K562 (cell line): ENCODE data around the gene PDE4D. TPM values are rescaled to one million over a fixed set of nuclear protein-coding genes. Genes with fewer than 3 reads are reported as not detected.

Source experiments
- ATAC-seq: fragments of 200-7000 bp; cut with Tn5 transposase; 3 replicates; pipeline ENCODE4 v1.9.1; 2020; ENCODE audit warnings: moderate library complexity
- BruUV-seq: library from RNA; stranded (reverse); fragments of 400-500 nt; replicated peaks from 2 replicates; lab custom pipeline; 2021; lab: Mats Ljungman, UMichigan
- CTCF ChIA-PET: fragments of 300-600 bp; formaldehyde crosslinking; extraction: SDS; loops from one replicate; lab custom pipeline; 2021; ENCODE audit warnings: low intra/inter-chr PET ratio; lab: Yijun Ruan, JAX
- POLR2A ChIA-PET: fragments of 300-600, 350-650 bp; sonication (Branson Sonifier 250); formaldehyde crosslinking; extraction: SDS; loops from one replicate; lab custom pipeline; 2021; ENCODE audit warnings: antibody characterized with exemption, inconsistent platforms; lab: Yijun Ruan, JAX
- DNase-seq, 4 experiments: peaks; one replicate each; pipeline versions ENCODE4 v3.0.0 to v3.0.0-alpha.2; 2011 to 2018; ENCODE audit warnings: low spot score in 3 of 4, mixed read lengths in 3 of 4; ENCODE audit errors: extremely low read depth in 1 of 4
- FAIRE-seq: peaks from 2 replicates; lab custom pipeline; 2011; peaks lifted over from hg19 to GRCh38; lab: Jason Lieb, UNC
- H2AFZ ChIP-seq: 2 replicates; pipeline ENCODE4 v1.6.0; 2011; ENCODE audit warnings: low read depth, low read length, control low read depth, inconsistent platforms
- H3K27ac ChIP-seq: fragments of 200-600 bp; 3 replicates; pipeline ENCODE4 v1.8.0; 2011; ENCODE audit warnings: low read depth, mild to moderate bottlenecking, control low read depth, inconsistent platforms, low read length, moderate library complexity, mixed read lengths; ENCODE audit errors: extremely low read depth
- H3K27me3 ChIP-seq, 2 experiments: fragments of 300-600 bp in 1 of 2; 2 replicates in 1 of 2; 3 replicates in 1 of 2; pipeline versions ENCODE4 v1.6.0 to v1.8.0; 2011; ENCODE audit warnings: inconsistent platforms in 2 of 2, low read length in 2 of 2, mild to moderate bottlenecking in 1 of 2, mixed read lengths in 1 of 2, moderate library complexity in 1 of 2; ENCODE audit not compliant: control insufficient read depth in 2 of 2, insufficient read depth in 2 of 2
- H3K36me3 ChIP-seq: fragments of 300-600 bp; 3 replicates; pipeline ENCODE4 v1.8.0; 2011; ENCODE audit warnings: mild to moderate bottlenecking, low read length, inconsistent platforms; ENCODE audit not compliant: control insufficient read depth, insufficient read depth
- H3K4me1 ChIP-seq, 2 experiments: fragments of 200-600 bp in 1 of 2; replicated peaks in 1 of 2; 2 replicates in 1 of 2; 3 replicates in 1 of 2; pipeline versions ENCODE4 v1.5.1 to v1.8.0; 2011; ENCODE audit warnings: inconsistent platforms in 2 of 2, low read length in 2 of 2, mild to moderate bottlenecking in 1 of 2, mixed read lengths in 1 of 2, moderate library complexity in 1 of 2; ENCODE audit not compliant: control insufficient read depth in 2 of 2, insufficient read depth in 2 of 2
- H3K4me2 ChIP-seq: 2 replicates; pipeline ENCODE4 v1.6.1; 2011; ENCODE audit warnings: low read length, control low read depth, inconsistent platforms, mixed read lengths; ENCODE audit not compliant: insufficient read depth
- H3K4me3 ChIP-seq: fragments of 200-600 bp; sonication (generic), shearing (Covaris generic); 2 replicates; pipeline ENCODE4 v1.5.1; 2016; ENCODE audit warnings: control low read depth, inconsistent platforms
- H3K79me2 ChIP-seq: fragments of 200-600 bp; 3 replicates; pipeline ENCODE4 v1.8.0; 2011; ENCODE audit warnings: low read length, inconsistent platforms; ENCODE audit not compliant: control insufficient read depth, insufficient read depth
- H3K9ac ChIP-seq, 2 experiments: 2 replicates each; pipeline versions ENCODE4 v1.6.0 to v1.6.1; 2011; ENCODE audit warnings: low read depth in 2 of 2, low read length in 2 of 2, control low read depth in 1 of 2, inconsistent platforms in 1 of 2, mild to moderate bottlenecking in 1 of 2, mixed read lengths in 1 of 2; ENCODE audit not compliant: insufficient read depth in 1 of 2
- H3K9me1 ChIP-seq: one replicate; pipeline ENCODE4 v1.6.0; 2011; ENCODE audit warnings: inconsistent platforms, mild to moderate bottlenecking, low read length, moderate library complexity; ENCODE audit not compliant: control insufficient read depth, insufficient read depth
- H3K9me3 ChIP-seq: replicated peaks from 2 replicates; pipeline ENCODE4 v1.5.1; 2011; ENCODE audit warnings: low read depth, low read length, inconsistent platforms; ENCODE audit not compliant: control insufficient read depth, insufficient read depth
- H4K20me1 ChIP-seq: replicated peaks from 2 replicates; pipeline ENCODE4 v1.6.1; 2011; ENCODE audit warnings: low read length, inconsistent platforms, mixed read lengths; ENCODE audit not compliant: control insufficient read depth, insufficient read depth
- CC2D1A ChIP-seq: fragments of 450-650 bp; IDR thresholded peaks from 2 replicates; pipeline ENCODE4 v1.6.1; 2017; ENCODE audit warnings: mild to moderate bottlenecking
- MTA1 ChIP-seq: fragments of 450-650 bp; IDR thresholded peaks from 2 replicates; pipeline ENCODE4 v1.6.1; 2017; ENCODE audit warnings: borderline replicate concordance
- NR0B1 ChIP-seq: fragments of 450-650 bp; IDR thresholded peaks from one replicate; pipeline ENCODE4 v1.6.1; 2018; ENCODE audit warnings: mild to moderate bottlenecking, moderate library complexity; ENCODE audit not compliant: partially characterized antibody
- RB1 ChIP-seq: fragments of 450-650 bp; IDR thresholded peaks from 2 replicates; pipeline ENCODE4 v1.6.1; 2017; ENCODE audit warnings: low read depth, mild to moderate bottlenecking
- STAG1 ChIP-seq: sonication (generic); formaldehyde crosslinking; IDR thresholded peaks from 2 replicates; pipeline ENCODE4 v1.5.0; 2020; ENCODE audit warnings: missing genetic modification reagents, borderline replicate concordance
- TAF9B ChIP-seq: fragments of 450-650 bp; IDR thresholded peaks from 2 replicates; pipeline ENCODE4 v1.6.1; 2018; ENCODE audit warnings: mild to moderate bottlenecking; ENCODE audit not compliant: partially characterized antibody
- TRIM28 ChIP-seq: fragments of 450-650 bp; IDR thresholded peaks from 2 replicates; pipeline ENCODE4 v1.6.1; 2017
- ZNF282 ChIP-seq: sonication (generic); formaldehyde crosslinking; IDR thresholded peaks from 2 replicates; pipeline ENCODE4 v1.8.1; 2023; ENCODE audit warnings: missing genetic modification reagents
- ZNF395 ChIP-seq: fragments of 200-800 bp; sonication (Bioruptor generic); IDR thresholded peaks from 2 replicates; pipeline ENCODE4 v1.6.1; 2017; ENCODE audit warnings: missing genetic modification characterization, missing compliant biosample characterization
- ZNF507 ChIP-seq: conservative IDR thresholded peaks from 2 replicates; pipeline ENCODE4 v1.6.1; 2017; ENCODE audit warnings: missing genetic modification characterization, missing compliant biosample characterization
- WGBS: fragments of 100-300 bp; shearing (Covaris generic); methylation state at CpG from one replicate; pipeline ENCODE4 v1.1.6; 2016; ENCODE audit warnings: low coverage, mixed read lengths; ENCODE audit not compliant: insufficient coverage; ENCODE audit errors: missing lambda C conversion rate; 5-methylcytosine and 5-hydroxymethylcytosine counted together
- in situ Hi-C: fragments of 300-500 bp; cut with MboI; formaldehyde crosslinking; loops from 4 replicates; pipeline ENCODE4 v1.15.0; 2018; ENCODE audit warnings: inconsistent platforms, mixed read lengths
- intact Hi-C: fragments of 100-400 bp; cut with micrococcal nuclease; formaldehyde crosslinking; loops from 2 replicates; pipeline ENCODE4 v1.14.2; 2022
- polyA plus RNA-seq, 8 experiments: library from polyadenylated mRNA; depleted of rRNA in 4 of 8; stranded (reverse) in 5 of 8; unstranded in 3 of 8; fragments of >200 nt; fragmentation: Nextera tagmentation in 2 of 8; fragmentation: Illumina TruSeq in 1 of 8; extraction: Ambion mirVana in 2 of 8; extraction: Trizol in 1 of 8; gene quantifications; 2 replicates each; pipeline versions ENCODE4 v1.2.1 to v1.2.3, GENCODE V29; 2011 to 2014; ENCODE audit warnings: inconsistent platforms in 1 of 8, missing spikeins in 1 of 8
- total RNA-seq, 7 experiments: library from RNA; depleted of rRNA in 6 of 7; stranded (reverse); fragments of >200 nt in 6 of 7; fragmentation: Illumina TruSeq in 2 of 7; extraction: Trizol in 2 of 7; gene quantifications; 2 replicates each; pipeline versions ENCODE4 v1.2.1 to v1.2.3, GENCODE V29; 2011 to 2021; ENCODE audit warnings: low replicate concordance in 1 of 7
- TF ChIP-seq, protein P1 (sequence below): fragments of 250-450 bp; sonication (Bioruptor Pico); IDR thresholded peaks from 2 replicates; pipeline ENCODE4 v1.5.0; 2021
- TF ChIP-seq, protein P2 (sequence below): IDR thresholded peaks from 2 replicates; pipeline ENCODE4 v1.6.1; 2016; ENCODE audit warnings: missing genetic modification characterization, missing compliant biosample characterization
- TF ChIP-seq, protein P3 (sequence below): sonication (generic); formaldehyde crosslinking; IDR thresholded peaks from 2 replicates; pipeline ENCODE4 v1.8.1; 2023; ENCODE audit warnings: mild to moderate bottlenecking, missing genetic modification reagents

PDE4D gene
- total and polyA plus RNA-seq, 9 of the 15 experiments (the other 6 are each of a cell fraction or from before 2014, with no cell fraction given), result 0.04 to 0.46 (median 0.13) TPM

DNA sequence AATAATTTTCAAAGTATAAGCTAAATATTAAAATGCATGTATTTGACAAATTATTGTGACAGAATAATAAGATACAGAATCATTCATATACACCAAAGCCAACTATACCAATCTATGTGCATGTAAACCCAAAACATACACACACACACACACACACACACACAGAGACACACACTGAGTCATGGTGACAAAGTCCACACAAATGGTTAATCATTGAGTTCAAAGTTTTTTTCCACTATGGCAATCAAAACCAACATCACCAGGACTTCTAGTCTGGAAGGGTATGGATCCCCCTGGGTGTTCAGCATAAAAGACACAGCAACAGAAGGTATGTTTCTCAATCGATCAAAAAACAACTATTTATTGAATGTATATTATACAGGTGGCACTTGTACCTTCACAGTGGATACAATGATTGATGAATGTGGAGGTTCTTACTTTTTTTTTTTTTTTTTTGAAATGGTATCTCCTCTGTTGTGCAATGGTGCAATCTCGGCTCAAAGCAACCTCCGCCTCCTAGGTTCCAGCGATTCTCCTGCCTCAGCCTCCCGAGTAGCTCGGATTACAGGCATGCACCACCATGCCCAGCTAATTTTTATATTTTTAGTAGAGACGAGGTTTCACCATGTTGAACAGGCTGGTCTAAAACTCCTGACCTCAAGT, 137.0 kb downstream of the PDE4D start (continued):
- TF ChIP-seq, protein P1, sequence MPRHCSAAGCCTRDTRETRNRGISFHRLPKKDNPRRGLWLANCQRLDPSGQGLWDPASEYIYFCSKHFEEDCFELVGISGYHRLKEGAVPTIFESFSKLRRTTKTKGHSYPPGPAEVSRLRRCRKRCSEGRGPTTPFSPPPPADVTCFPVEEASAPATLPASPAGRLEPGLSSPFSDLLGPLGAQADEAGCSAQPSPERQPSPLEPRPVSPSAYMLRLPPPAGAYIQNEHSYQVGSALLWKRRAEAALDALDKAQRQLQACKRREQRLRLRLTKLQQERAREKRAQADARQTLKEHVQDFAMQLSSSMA (CRISPR knock-in tag), result no peak
- TF ChIP-seq ZNF282 (CRISPR knock-in tag) (no peak), NR0B1 (no peak), STAG1 (no peak), CC2D1A (no peak)
- TF ChIP-seq, all 486 proteins: peak for 0

GRCh38 chr5:59755476-59755875, 138.1 kb downstream of the PDE4D start:
- Histone ChIP-seq H3K4me2 (no peak overlapping the region), H3K36me3 (no peaks in the 10 kb centered on the region), H4K20me1 (no peaks in the 10 kb centered on the region), H3K27me3 (no peaks in the 10 kb centered on the region), H3K9me1 (no peaks in the 10 kb centered on the region), H3K4me3 (no peak overlapping the region), H2AFZ (no peak overlapping the region), H3K27ac (no peak overlapping the region), H3K9ac (no peak overlapping the region), H3K79me2 (no peaks in the 10 kb centered on the region), H3K4me1 (no peaks in the 10 kb centered on the region), H3K9me3 (no peaks in the 10 kb centered on the region)
- ChIA-PET POLR2A (no interaction called here), CTCF (no interaction called here)
- FAIRE-seq (no peak), DNase-seq (no peak), ATAC-seq (no peak)
- 8% methylated on average over 1 of the region's 1 CpG for WGBS
- intact Hi-C loops, result no loop called here
- BruUV-seq, result no TSS peak
- in situ Hi-C loops, result no loop called here
- TF ChIP-seq MTA1 (no peak), ZNF395 (CRISPR knock-in tag) (no peak), RB1 (no peak), TRIM28 (no peak), TAF9B (no peak), ZNF507 (tag) (no peak)
- TF ChIP-seq, protein P2, sequence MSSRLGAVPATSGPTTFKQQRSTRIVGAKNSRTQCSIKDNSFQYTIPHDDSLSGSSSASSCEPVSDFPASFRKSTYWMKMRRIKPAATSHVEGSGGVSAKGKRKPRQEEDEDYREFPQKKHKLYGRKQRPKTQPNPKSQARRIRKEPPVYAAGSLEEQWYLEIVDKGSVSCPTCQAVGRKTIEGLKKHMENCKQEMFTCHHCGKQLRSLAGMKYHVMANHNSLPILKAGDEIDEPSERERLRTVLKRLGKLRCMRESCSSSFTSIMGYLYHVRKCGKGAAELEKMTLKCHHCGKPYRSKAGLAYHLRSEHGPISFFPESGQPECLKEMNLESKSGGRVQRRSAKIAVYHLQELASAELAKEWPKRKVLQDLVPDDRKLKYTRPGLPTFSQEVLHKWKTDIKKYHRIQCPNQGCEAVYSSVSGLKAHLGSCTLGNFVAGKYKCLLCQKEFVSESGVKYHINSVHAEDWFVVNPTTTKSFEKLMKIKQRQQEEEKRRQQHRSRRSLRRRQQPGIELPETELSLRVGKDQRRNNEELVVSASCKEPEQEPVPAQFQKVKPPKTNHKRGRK, result no peak
- TF ChIP-seq, protein P3, sequence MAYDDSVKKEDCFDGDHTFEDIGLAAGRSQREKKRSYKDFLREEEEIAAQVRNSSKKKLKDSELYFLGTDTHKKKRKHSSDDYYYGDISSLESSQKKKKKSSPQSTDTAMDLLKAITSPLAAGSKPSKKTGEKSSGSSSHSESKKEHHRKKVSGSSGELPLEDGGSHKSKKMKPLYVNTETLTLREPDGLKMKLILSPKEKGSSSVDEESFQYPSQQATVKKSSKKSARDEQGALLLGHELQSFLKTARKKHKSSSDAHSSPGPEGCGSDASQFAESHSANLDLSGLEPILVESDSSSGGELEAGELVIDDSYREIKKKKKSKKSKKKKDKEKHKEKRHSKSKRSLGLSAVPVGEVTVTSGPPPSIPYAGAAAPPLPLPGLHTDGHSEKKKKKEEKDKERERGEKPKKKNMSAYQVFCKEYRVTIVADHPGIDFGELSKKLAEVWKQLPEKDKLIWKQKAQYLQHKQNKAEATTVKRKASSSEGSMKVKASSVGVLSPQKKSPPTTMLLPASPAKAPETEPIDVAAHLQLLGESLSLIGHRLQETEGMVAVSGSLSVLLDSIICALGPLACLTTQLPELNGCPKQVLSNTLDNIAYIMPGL (CRISPR knock-in tag), result no peak
